GM23248 (cell line): Measurements from ENCODE around the gene NFIX.

ENCODE experiments used
- EZH2 ChIP-seq: fragments of 200-600 bp; sonication (generic); IDR thresholded peaks from 2 replicates; pipeline ENCODE4 v1.6.1; 2018; ENCODE audit warnings: antibody characterized with exemption, mild to moderate bottlenecking; ENCODE audit not compliant: insufficient read depth, poor library complexity, severe bottlenecking
- EZH2phosphoT487 ChIP-seq: fragments of 200-600 bp; sonication (generic); IDR thresholded peaks from 2 replicates; pipeline ENCODE4 v1.6.1; 2018; ENCODE audit warnings: antibody characterized with exemption, moderate library complexity, mild to moderate bottlenecking, low read depth; ENCODE audit not compliant: insufficient read depth

DNA sequence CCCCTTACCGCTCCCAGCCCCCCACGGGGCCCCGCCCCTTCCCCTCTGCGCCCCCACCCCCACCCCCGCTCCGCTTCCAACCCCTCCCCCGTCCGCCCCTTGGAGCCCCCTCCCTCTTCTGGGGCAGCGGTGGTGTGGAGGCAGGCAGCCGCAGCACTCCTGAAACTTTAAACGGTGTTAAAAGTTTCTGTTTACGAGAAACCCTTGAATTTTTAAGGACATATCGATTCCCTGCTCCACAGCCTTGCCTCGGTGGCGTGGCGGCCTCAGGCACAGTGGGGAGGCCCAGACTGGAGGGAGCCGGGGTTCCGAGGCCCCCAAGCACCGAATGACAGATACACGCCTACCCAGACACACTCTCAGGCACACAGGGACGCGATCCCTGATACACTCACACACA is 4.8 kb upstream of the NFIX start:
- TF ChIP-seq EZH2phosphoT487: no peak
- no peak for TF ChIP-seq EZH2
